Measurements from ENCODE around the gene CTLA4. TPM values are rescaled to one million over a fixed set of nuclear protein-coding genes. Genes with fewer than 3 reads are reported as not detected.

CTLA4 gene
- total and polyA plus RNA-seq, 2 experiments from 2014 or later: not detected

DNA sequence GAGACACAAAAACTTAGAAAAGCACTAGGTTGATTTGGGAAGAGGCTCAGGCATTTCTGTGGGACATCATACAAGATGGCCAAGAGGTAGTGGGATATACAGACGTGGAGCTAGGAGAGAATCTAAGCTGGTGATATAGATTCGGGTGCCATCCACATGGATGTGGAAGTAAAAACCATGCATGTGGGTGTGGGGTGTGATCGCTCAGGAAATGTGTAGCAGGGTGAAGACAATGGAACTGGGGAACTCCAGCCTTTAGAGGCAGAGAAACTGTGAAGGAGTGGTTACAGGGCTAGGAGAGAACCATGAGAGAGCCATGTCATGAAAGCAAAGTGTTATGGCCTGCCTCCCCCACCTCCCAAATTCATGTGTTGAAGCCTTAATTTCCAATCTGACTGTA, 43.0 kb upstream of the CTLA4 start:
- no peak for ATAC-seq
- H3K36me3 Mint-ChIP-seq (ENCODE audit: low read depth): no peaks in the 10 kb centered on the region

GRCh38 chr2:203826704-203827103, 40.9 kb upstream of the CTLA4 start:
- no peak overlapping the region for H3K27ac Mint-ChIP-seq
- no peaks in the 10 kb centered on the region for H3K36me3 Mint-ChIP-seq (ENCODE audit: low read depth)
- Histone ChIP-seq H3K9me2 (ENCODE audit: insufficient read depth) (peaks cover 11% of the 10 kb centered on the region; the same call in 1 of the 2 replicates), H3K27me3 (ENCODE audit: insufficient read depth) (no peaks in the 10 kb centered on the region), H3K4me2 (no peak overlapping the region), H3K36me3 (ENCODE audit: insufficient read depth) (no peaks in the 10 kb centered on the region), H3K79me2 (replicated peaks; ENCODE audit: insufficient read depth) (no peaks in the 10 kb centered on the region), H3K4me1 (ENCODE audit: insufficient read depth) (no peaks in the 10 kb centered on the region), H3K27ac (ENCODE audit: low read depth) (no peak overlapping the region), H4K20me1 (replicated peaks; ENCODE audit: insufficient read depth) (no peaks in the 10 kb centered on the region), H2AFZ (no peak overlapping the region), H3F3A (replicated peaks; ENCODE audit: low read depth) (no peaks in the 10 kb centered on the region), H3K4me3 (no peak overlapping the region)
- no peak for DNase-seq (ENCODE audit: low spot score)
- TF ChIP-seq, protein P1, sequence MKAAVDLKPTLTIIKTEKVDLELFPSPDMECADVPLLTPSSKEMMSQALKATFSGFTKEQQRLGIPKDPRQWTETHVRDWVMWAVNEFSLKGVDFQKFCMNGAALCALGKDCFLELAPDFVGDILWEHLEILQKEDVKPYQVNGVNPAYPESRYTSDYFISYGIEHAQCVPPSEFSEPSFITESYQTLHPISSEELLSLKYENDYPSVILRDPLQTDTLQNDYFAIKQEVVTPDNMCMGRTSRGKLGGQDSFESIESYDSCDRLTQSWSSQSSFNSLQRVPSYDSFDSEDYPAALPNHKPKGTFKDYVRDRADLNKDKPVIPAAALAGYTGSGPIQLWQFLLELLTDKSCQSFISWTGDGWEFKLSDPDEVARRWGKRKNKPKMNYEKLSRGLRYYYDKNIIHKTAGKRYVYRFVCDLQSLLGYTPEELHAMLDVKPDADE (IDR thresholded peaks at IDR 0.05): no peak
- TF ChIP-seq ZNF114 (CRISPR knock-in tag; IDR thresholded peaks at IDR 0.05) (no peak), NANOG (IDR thresholded peaks at IDR 0.05; ENCODE audit: borderline replicate concordance) (no peak), EZH2 (IDR thresholded peaks at IDR 0.05; ENCODE audit: low read depth, unreplicated experiment) (no peak), CTCF (conservative IDR thresholded peaks at IDR 0.05; ENCODE audit: low read depth in 2 of 2) (no peak), CREB1 (CRISPR knock-in tag; IDR thresholded peaks at IDR 0.05; ENCODE audit: low read depth) (no peak)
- TF ChIP-seq, protein P2, sequence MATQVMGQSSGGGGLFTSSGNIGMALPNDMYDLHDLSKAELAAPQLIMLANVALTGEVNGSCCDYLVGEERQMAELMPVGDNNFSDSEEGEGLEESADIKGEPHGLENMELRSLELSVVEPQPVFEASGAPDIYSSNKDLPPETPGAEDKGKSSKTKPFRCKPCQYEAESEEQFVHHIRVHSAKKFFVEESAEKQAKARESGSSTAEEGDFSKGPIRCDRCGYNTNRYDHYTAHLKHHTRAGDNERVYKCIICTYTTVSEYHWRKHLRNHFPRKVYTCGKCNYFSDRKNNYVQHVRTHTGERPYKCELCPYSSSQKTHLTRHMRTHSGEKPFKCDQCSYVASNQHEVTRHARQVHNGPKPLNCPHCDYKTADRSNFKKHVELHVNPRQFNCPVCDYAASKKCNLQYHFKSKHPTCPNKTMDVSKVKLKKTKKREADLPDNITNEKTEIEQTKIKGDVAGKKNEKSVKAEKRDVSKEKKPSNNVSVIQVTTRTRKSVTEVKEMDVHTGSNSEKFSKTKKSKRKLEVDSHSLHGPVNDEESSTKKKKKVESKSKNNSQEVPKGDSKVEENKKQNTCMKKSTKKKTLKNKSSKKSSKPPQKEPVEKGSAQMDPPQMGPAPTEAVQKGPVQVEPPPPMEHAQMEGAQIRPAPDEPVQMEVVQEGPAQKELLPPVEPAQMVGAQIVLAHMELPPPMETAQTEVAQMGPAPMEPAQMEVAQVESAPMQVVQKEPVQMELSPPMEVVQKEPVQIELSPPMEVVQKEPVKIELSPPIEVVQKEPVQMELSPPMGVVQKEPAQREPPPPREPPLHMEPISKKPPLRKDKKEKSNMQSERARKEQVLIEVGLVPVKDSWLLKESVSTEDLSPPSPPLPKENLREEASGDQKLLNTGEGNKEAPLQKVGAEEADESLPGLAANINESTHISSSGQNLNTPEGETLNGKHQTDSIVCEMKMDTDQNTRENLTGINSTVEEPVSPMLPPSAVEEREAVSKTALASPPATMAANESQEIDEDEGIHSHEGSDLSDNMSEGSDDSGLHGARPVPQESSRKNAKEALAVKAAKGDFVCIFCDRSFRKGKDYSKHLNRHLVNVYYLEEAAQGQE (IDR thresholded peaks at IDR 0.05; ENCODE audit: unreplicated experiment): no peak
- no peak for ATAC-seq
- H3K4me1 Mint-ChIP-seq: no peaks in the 10 kb centered on the region
- H3K27me3 Mint-ChIP-seq (ENCODE audit: insufficient read depth, low read depth, poor library complexity): no peaks in the 10 kb centered on the region
- H3K9me3 Mint-ChIP-seq: peaks cover 2% of the 10 kb centered on the region; the same call in 1 of the 3 replicates
- no peak overlapping the region for H3K4me3 Mint-ChIP-seq

More for the DNA sequence above, 43.0 kb upstream of the CTLA4 start:
- no peaks in the 10 kb centered on the region for H4K20me1 ChIP-seq (replicated peaks; ENCODE audit: insufficient read depth)
- TF ChIP-seq STAT1 (IDR thresholded peaks at IDR 0.05; ENCODE audit: unreplicated experiment): no peak
- TF ChIP-seq JUNB (IDR thresholded peaks at IDR 0.05; ENCODE audit: unreplicated experiment): no peak
- no peaks in the 10 kb centered on the region for H3K27me3 ChIP-seq (ENCODE audit: insufficient read depth)
- H3K27ac Mint-ChIP-seq: no peak overlapping the region
- no peaks in the 10 kb centered on the region for H3K36me3 ChIP-seq (ENCODE audit: insufficient read depth)
- no peaks in the 10 kb centered on the region for H3K4me1 Mint-ChIP-seq
- no peaks in the 10 kb centered on the region for H3K79me2 ChIP-seq (replicated peaks; ENCODE audit: insufficient read depth)
- no peak overlapping the region for H3K4me3 ChIP-seq
- peak overlapping the region; percentile 14; the same call in 1 of the 2 replicates for H2AFZ ChIP-seq
- H3K4me2 ChIP-seq: no peak overlapping the region
- H3K4me1 ChIP-seq (ENCODE audit: insufficient read depth): no peaks in the 10 kb centered on the region
- no peak overlapping the region for H3K27ac ChIP-seq (ENCODE audit: low read depth)
- H3K9me2 ChIP-seq (ENCODE audit: insufficient read depth): peaks cover 5% of the 10 kb centered on the region; the same call in 1 of the 2 replicates
- H3K9me3 Mint-ChIP-seq: peaks cover 2% of the 10 kb centered on the region; the same call in 1 of the 3 replicates
- H3K4me3 Mint-ChIP-seq: no peak overlapping the region
- no peaks in the 10 kb centered on the region for H3K27me3 Mint-ChIP-seq (ENCODE audit: insufficient read depth, low read depth, poor library complexity)
- no peaks in the 10 kb centered on the region for H3F3A ChIP-seq (replicated peaks; ENCODE audit: low read depth)
- no peak for DNase-seq (ENCODE audit: low spot score)
